ENCODE measurements around the gene GPSM1.
"Not testable (repeated sequence)": the region's sequence is repeated elsewhere in the genome, so short reads cannot be mapped to it uniquely, and the experiment has no call there.

Gene GPSM1

GRCh38 chr9:136318111-136318775 is 9.1 kb upstream of the GPSM1 start:
- DNase-seq = no peak

- DNase-seq = no peak
Measured at GRCh38 chr9:136318776-136319241, 8.5 kb upstream of the GPSM1 start.

GRCh38 chr9:136319244-136319643 is 8.1 kb upstream of the GPSM1 start:
- not testable (repeated sequence) for DNase-seq

- not testable (repeated sequence) for DNase-seq
Measured at GRCh38 chr9:136319955-136320354, 7.4 kb upstream of the GPSM1 start.

- not testable (repeated sequence) for DNase-seq
Measured at GRCh38 chr9:136320972-136321371, 6.4 kb upstream of the GPSM1 start.

- DNase-seq = no peak
Measured at GRCh38 chr9:136321561-136321960, 5.8 kb upstream of the GPSM1 start.

- no peak for DNase-seq
Measured at GRCh38 chr9:136322756-136323330, 4.5 kb upstream of the GPSM1 start.

GRCh38 chr9:136323371-136323789 is 4.0 kb upstream of the GPSM1 start:
- no peak for DNase-seq

GRCh38 chr9:136324501-136325300 is 2.6 kb upstream of the GPSM1 start:
- DNase-seq = no peak

GRCh38 chr9:136325358-136325757 is 2.0 kb upstream of the GPSM1 start:
- no peak for DNase-seq

- DNase-seq = no peak
Measured at GRCh38 chr9:136326061-136326760, 1.1 kb upstream of the GPSM1 start.

- DNase-seq = no peak
Measured at GRCh38 chr9:136326761-136327303, 507 bp upstream of the GPSM1 start.

GRCh38 chr9:136328011-136328621 is 777 bp downstream of the GPSM1 start:
- no peak for DNase-seq

GRCh38 chr9:136328622-136329041 is 1.3 kb downstream of the GPSM1 start:
- no peak for DNase-seq

GRCh38 chr9:136329211-136329627 is 1.9 kb downstream of the GPSM1 start:
- no peak for DNase-seq

GRCh38 chr9:136329636-136330405 is 2.5 kb downstream of the GPSM1 start:
- DNase-seq = no peak

- no peak for DNase-seq
Measured at GRCh38 chr9:136330406-136330990, 3.2 kb downstream of the GPSM1 start.

- no peak for DNase-seq
Measured at GRCh38 chr9:136331030-136331429, 3.7 kb downstream of the GPSM1 start.

GRCh38 chr9:136331556-136332481 is 4.5 kb downstream of the GPSM1 start:
- DNase-seq = no peak

GRCh38 chr9:136332482-136332983 is 5.2 kb downstream of the GPSM1 start:
- no peak for DNase-seq
